Muscle of arm (tissue), 14 donors: Measurements from ENCODE around the gene SNX1. TPM values are rescaled to one million over a fixed set of nuclear protein-coding genes. Genes with fewer than 3 reads are reported as not detected.
"Not testable (repeated sequence)": the region's sequence is repeated elsewhere in the genome, so short reads cannot be mapped to it uniquely, and the experiment has no call there.

Source experiments
- DNase-seq: peaks from one replicate; pipeline ENCODE4 v3.0.0-alpha.2; 2013
- long read RNA-seq, 11 donors: transcript quantifications; one replicate each; lab custom pipeline, GENCODE V29; 2026
- polyA plus RNA-seq, 12 donors: library from polyadenylated mRNA; unstranded; fragments of 120-200 nt; gene quantifications; one replicate each; pipeline ENCODE4 v1.2.1, GENCODE V29; 2013; ENCODE audit not compliant: insufficient read length in 12 of 12

Gene SNX1
- 10 to 100 TPM in 11 of 12 donors, not detected in 1; 49.6 to 86.3 (median 59.1) TPM for polyA plus RNA-seq
- long read RNA-seq, donor 1, transcript SNX1-208 (15 exons, 1,971 nt), result major isoform, 20 of 71 reads
- long read RNA-seq, donor 1, partial matches to known transcripts, result 49 of 71 reads
- long read RNA-seq, donor 1, other reads (novel, unspliced or antisense), result 0 of 71 reads
- long read RNA-seq, donor 2, transcript SNX1-208 (15 exons, 1,971 nt), result major isoform, 6 of 7 reads
- long read RNA-seq, donor 2, partial matches to known transcripts, result 0 of 7 reads
- long read RNA-seq, donor 2, other reads (novel, unspliced or antisense), result 0 of 7 reads
- long read RNA-seq, donor 3, transcript SNX1-208 (15 exons, 1,971 nt), result major isoform, 6 of 6 reads
- long read RNA-seq, donor 3, partial matches to known transcripts, result 0 of 6 reads
- long read RNA-seq, donor 3, other reads (novel, unspliced or antisense), result 0 of 6 reads
- long read RNA-seq, donor 4, partial matches to known transcripts, result 7 of 11 reads
- long read RNA-seq, donor 4, other reads (novel, unspliced or antisense), result 0 of 11 reads
- long read RNA-seq, donor 5, transcript SNX1-208 (15 exons, 1,971 nt), result major isoform, 12 of 22 reads
- long read RNA-seq, donor 5, partial matches to known transcripts, result 8 of 22 reads
- long read RNA-seq, donor 5, other reads (novel, unspliced or antisense), result 0 of 22 reads
- long read RNA-seq, donor 6, transcript SNX1-208 (15 exons, 1,971 nt), result major isoform, 6 of 7 reads
- long read RNA-seq, donor 6, partial matches to known transcripts, result 0 of 7 reads
- long read RNA-seq, donor 6, other reads (novel, unspliced or antisense), result 0 of 7 reads
- long read RNA-seq, donor 7, partial matches to known transcripts, result 0 of 4 reads
- long read RNA-seq, donor 7, other reads (novel, unspliced or antisense), result 0 of 4 reads
- long read RNA-seq, donor 8, transcript SNX1-208 (15 exons, 1,971 nt), result major isoform, 10 of 19 reads
- long read RNA-seq, donor 8, partial matches to known transcripts, result 8 of 19 reads
- long read RNA-seq, donor 8, other reads (novel, unspliced or antisense), result 0 of 19 reads
- long read RNA-seq, donor 9, partial matches to known transcripts, result 7 of 9 reads
- long read RNA-seq, donor 9, other reads (novel, unspliced or antisense), result 0 of 9 reads
- long read RNA-seq, donor 10, transcript SNX1-208 (15 exons, 1,971 nt), result major isoform, 11 of 16 reads
- long read RNA-seq, donor 10, partial matches to known transcripts, result 5 of 16 reads
- long read RNA-seq, donor 10, other reads (novel, unspliced or antisense), result 0 of 16 reads
- long read RNA-seq, donor 11, transcript SNX1-208 (15 exons, 1,971 nt), result major isoform, 11 of 24 reads
- long read RNA-seq, donor 11, partial matches to known transcripts, result 13 of 24 reads
- long read RNA-seq, donor 11, other reads (novel, unspliced or antisense), result 0 of 24 reads

- peak; percentile 95 for DNase-seq
Measured at GRCh38 chr15:64095795-64096667, at the start of gene SNX1. SNX1 (plus strand) TSS chr15:64095982; CDS start chr15:64096014, 32 bp downstream.

- DNase-seq, result peak; percentile 28
Measured at GRCh38 chr15:64046421-64047153, 49.2 kb upstream of the SNX1 start, which contains the start of gene DAPK2. DAPK2 (minus strand) TSS chr15:64046485; CDS start chr15:64040261, 6,224 bp downstream.

- no peak for DNase-seq
Measured at GRCh38 chr15:64048781-64049460, 46.9 kb upstream of the SNX1 start.

GRCh38 chr15:64050281-64051092, 45.3 kb upstream of the SNX1 start:
- no peak for DNase-seq

GRCh38 chr15:64051093-64051402, 44.7 kb upstream of the SNX1 start:
- DNase-seq, result no peak

- no peak for DNase-seq
Measured at GRCh38 chr15:64051407-64052259, 44.1 kb upstream of the SNX1 start.

- no peak for DNase-seq
Measured at GRCh38 chr15:64052925-64053491, 42.8 kb upstream of the SNX1 start.

GRCh38 chr15:64053674-64054073, 42.1 kb upstream of the SNX1 start:
- DNase-seq, result not testable (repeated sequence)

- no peak for DNase-seq
Measured at GRCh38 chr15:64058279-64058678, 37.5 kb upstream of the SNX1 start.

- DNase-seq, result not testable (repeated sequence)
Measured at GRCh38 chr15:64059104-64059503, 36.7 kb upstream of the SNX1 start.

- DNase-seq, result no peak
Measured at GRCh38 chr15:64060716-64061115, 35.1 kb upstream of the SNX1 start.

GRCh38 chr15:64066451-64066850, 29.3 kb upstream of the SNX1 start:
- DNase-seq, result no peak

GRCh38 chr15:64067564-64068030, 28.2 kb upstream of the SNX1 start:
- DNase-seq, result peak; percentile 58

- DNase-seq, result no peak
Measured at GRCh38 chr15:64068133-64068532, 27.6 kb upstream of the SNX1 start.

GRCh38 chr15:64070106-64070505, 25.7 kb upstream of the SNX1 start:
- DNase-seq, result no peak

- no peak for DNase-seq
Measured at GRCh38 chr15:64070965-64071851, 24.6 kb upstream of the SNX1 start.
